GM12878 (cell line): Measurements from ENCODE around the gene STX8. TPM values are rescaled to one million over a fixed set of nuclear protein-coding genes. Genes with fewer than 3 reads are reported as not detected.

ENCODE experiments used
- ATAC-seq: fragments of 200-7000 bp; cut with Tn5 transposase; 3 replicates; pipeline ENCODE4 v1.9.1; 2020; ENCODE audit warnings: mild to moderate bottlenecking, moderate library complexity
- BruUV-seq: library from RNA; stranded (reverse); fragments of 400-500 nt; replicated peaks from 2 replicates; lab custom pipeline; 2021; lab: Mats Ljungman, UMichigan
- CTCF ChIA-PET: fragments of 300-600 bp; sonication (Branson Sonifier 250); formaldehyde crosslinking; extraction: SDS; loops from one replicate; lab custom pipeline; 2021; ENCODE audit warnings: inconsistent platforms; lab: Yijun Ruan, JAX
- POLR2A ChIA-PET: fragments of 350-600 bp; formaldehyde crosslinking; extraction: SDS; loops from one replicate; lab custom pipeline; 2021; ENCODE audit warnings: inconsistent platforms; lab: Charles Lee
- RAD21 ChIA-PET: fragments of 300-600 bp; sonication (Branson Sonifier 250); formaldehyde crosslinking; loops from one replicate; lab custom pipeline; 2023; ENCODE audit warnings: antibody characterized with exemption; ENCODE audit not compliant: unreplicated experiment; lab: Charles Lee
- SMC1A ChIA-PET: fragments of 300-600 bp; sonication (Branson Sonifier 250); formaldehyde crosslinking; loops from one replicate; lab custom pipeline; 2023; ENCODE audit not compliant: unreplicated experiment, uncharacterized antibody; lab: Charles Lee
- DNase-seq: peaks from one replicate; pipeline ENCODE4 v3.0.0-alpha.2; 2011; ENCODE audit warnings: low read depth, low spot score
- FAIRE-seq: peaks from 3 replicates; lab custom pipeline; 2011; peaks lifted over from hg19 to GRCh38; lab: Jason Lieb, UNC
- H2AFZ ChIP-seq: 2 replicates; pipeline ENCODE4 v1.6.0; 2011; ENCODE audit warnings: low read depth, low read length, control low read depth; ENCODE audit not compliant: control insufficient read depth
- H3K27ac ChIP-seq: 2 replicates; pipeline ENCODE4 v1.5.1; 2011; ENCODE audit warnings: control low read depth; ENCODE audit not compliant: control insufficient read depth, insufficient read depth
- H3K27me3 ChIP-seq, 2 experiments: replicated peaks in 1 of 2; 2 replicates each; pipeline versions ENCODE4 v1.6.0 to v1.6.1; 2011; ENCODE audit warnings: low read length in 1 of 2; ENCODE audit not compliant: control insufficient read depth in 2 of 2, insufficient read depth in 2 of 2
- H3K36me3 ChIP-seq, 2 experiments: 2 replicates each; pipeline ENCODE4 v1.5.1; 2011; ENCODE audit warnings: low read length in 1 of 2; ENCODE audit not compliant: control insufficient read depth in 2 of 2, insufficient read depth in 2 of 2
- H3K4me1 ChIP-seq: 2 replicates; pipeline ENCODE4 v1.6.1; 2011; ENCODE audit warnings: mild to moderate bottlenecking, low read length, moderate library complexity, mixed read lengths; ENCODE audit not compliant: control insufficient read depth, insufficient read depth
- H3K4me2 ChIP-seq: 2 replicates; pipeline ENCODE4 v1.6.0; 2011; ENCODE audit warnings: control low read depth; ENCODE audit not compliant: control insufficient read depth, insufficient read depth
- H3K4me3 ChIP-seq: fragments of 200-600 bp; sonication (generic); 2 replicates; pipeline ENCODE4 v1.5.1; 2016
- H3K79me2 ChIP-seq: 2 replicates; pipeline ENCODE4 v1.6.0; 2011; ENCODE audit warnings: low read length; ENCODE audit not compliant: control insufficient read depth, insufficient read depth
- H3K9ac ChIP-seq: 2 replicates; pipeline ENCODE4 v1.8.0; 2011; ENCODE audit warnings: low read length, control low read depth, mixed read lengths; ENCODE audit not compliant: control insufficient read depth, insufficient read depth
- H3K9me3 ChIP-seq: replicated peaks from 3 replicates; pipeline ENCODE4 v1.5.1; 2011; ENCODE audit warnings: mild to moderate bottlenecking, low read length; ENCODE audit not compliant: control insufficient read depth, insufficient read depth
- H4K20me1 ChIP-seq: 2 replicates; pipeline ENCODE4 v1.6.0; 2011; ENCODE audit not compliant: control insufficient read depth, insufficient read depth
- EP300 ChIP-seq, 2 experiments: fragments of 150-350 bp in 1 of 2; IDR thresholded peaks; 2 replicates each; pipeline ENCODE4 v1.6.1; 2011 to 2012; ENCODE audit warnings: low read depth in 2 of 2, low read length in 2 of 2, borderline replicate concordance in 1 of 2, improper control_type of control experiment in 1 of 2, inconsistent platforms in 1 of 2; ENCODE audit not compliant: control insufficient read depth in 1 of 2
- FOS ChIP-seq: IDR thresholded peaks from 3 replicates; pipeline ENCODE4 v1.6.1; 2011; ENCODE audit warnings: borderline replicate concordance; ENCODE audit not compliant: insufficient read length; ENCODE audit errors: extremely low read depth
- GATAD2B ChIP-seq: fragments of 450-650 bp; conservative IDR thresholded peaks from 2 replicates; pipeline ENCODE4 v1.6.1; 2017; ENCODE audit warnings: low read depth, mild to moderate bottlenecking, moderate library complexity
- KLF5 ChIP-seq: fragments of 450-650 bp; IDR thresholded peaks from 2 replicates; pipeline ENCODE4 v1.6.1; 2014; ENCODE audit warnings: mild to moderate bottlenecking; ENCODE audit not compliant: partially characterized antibody
- MEF2B ChIP-seq: fragments of 450-650 bp; IDR thresholded peaks from 2 replicates; pipeline ENCODE4 v1.6.1; 2018; ENCODE audit warnings: mild to moderate bottlenecking, moderate library complexity; ENCODE audit not compliant: partially characterized antibody, poor library complexity, severe bottlenecking
- MLLT1 ChIP-seq: fragments of 450-650 bp; IDR thresholded peaks from 2 replicates; pipeline ENCODE4 v1.6.1; 2016; ENCODE audit warnings: mild to moderate bottlenecking
- POLR2AphosphoS5 ChIP-seq: IDR thresholded peaks from 2 replicates; pipeline ENCODE4 v1.6.1; 2011; ENCODE audit warnings: mild to moderate bottlenecking, low read length, inconsistent platforms
- RB1 ChIP-seq: fragments of 450-650 bp; formaldehyde crosslinking; IDR thresholded peaks from 2 replicates; pipeline ENCODE4 v1.6.1; 2017; ENCODE audit warnings: mild to moderate bottlenecking, borderline replicate concordance
- SIN3A ChIP-seq: IDR thresholded peaks from 2 replicates; pipeline ENCODE4 v1.6.1; 2012; ENCODE audit warnings: low read depth, low read length, improper control_type of control experiment
- TCF7 ChIP-seq: IDR thresholded peaks from 2 replicates; pipeline ENCODE4 v1.6.1; 2014; ENCODE audit warnings: antibody characterized with exemption, borderline replicate concordance
- WRNIP1 ChIP-seq: IDR thresholded peaks from 2 replicates; pipeline ENCODE4 v1.6.1; 2011; ENCODE audit warnings: low read depth, low read length, improper control_type of control experiment, borderline replicate concordance
- ZNF687 ChIP-seq: fragments of 450-650 bp; IDR thresholded peaks from 2 replicates; pipeline ENCODE4 v1.6.1; 2017; ENCODE audit warnings: mild to moderate bottlenecking, moderate library complexity
- ZZZ3 ChIP-seq: IDR thresholded peaks from 2 replicates; pipeline ENCODE4 v1.6.1; 2011; ENCODE audit warnings: low read depth; ENCODE audit not compliant: control insufficient read depth, insufficient read length
- WGBS: methylation state at CpG from one replicate; pipeline ENCODE4 v1.1.6; 2016; ENCODE audit warnings: low lambda C conversion rate; ENCODE audit not compliant: insufficient replicate concordance, insufficient coverage; ENCODE audit errors: missing lambda C conversion rate; 5-methylcytosine and 5-hydroxymethylcytosine counted together
- in situ Hi-C: fragments of 300-500 bp; cut with MboI; formaldehyde crosslinking; loops from 9 replicates; pipeline ENCODE4 v1.14.3; 2018; ENCODE audit warnings: mixed read lengths
- intact Hi-C: fragments of 100-400 bp; cut with micrococcal nuclease; formaldehyde crosslinking; loops from one replicate; pipeline ENCODE4 v1.14.2; 2022; ENCODE audit not compliant: unreplicated experiment
- polyA plus RNA-seq, 11 experiments: library from polyadenylated mRNA; depleted of rRNA in 4 of 11; unstranded in 6 of 11; stranded (reverse) in 5 of 11; fragments of >200 nt; fragmentation: Nextera tagmentation in 4 of 11; fragmentation: Illumina TruSeq in 1 of 11; extraction: Ambion mirVana in 4 of 11; extraction: Trizol in 1 of 11; gene quantifications; 1 replicate in 1 of 11; 2 replicates in 10 of 11; pipeline versions ENCODE4 v1.2.1 to v1.2.3, GENCODE V29; 2011 to 2016; ENCODE audit warnings: inconsistent platforms in 2 of 11, missing spikeins in 2 of 11, low read depth in 1 of 11
- total RNA-seq, 4 experiments: library from RNA; depleted of rRNA in 3 of 4; stranded (reverse); fragments of >200 nt in 3 of 4; fragmentation: Illumina TruSeq in 1 of 4; extraction: Trizol in 1 of 4; gene quantifications; 2 replicates each; pipeline versions ENCODE4 v1.2.1 to v1.2.3, GENCODE V29; 2013 to 2021
- TF ChIP-seq, protein P1 (sequence below): fragments of 450-650 bp; IDR thresholded peaks from 2 replicates; pipeline ENCODE4 v1.6.1; 2014; ENCODE audit warnings: mild to moderate bottlenecking

The STX8 gene
- total and polyA plus RNA-seq, 10 of the 15 experiments (the other 5 are each of a cell fraction or from before 2014, with no cell fraction given) = 47.9 to 151 (median 72.9) TPM

GRCh38 chr17:9598661-9599060 is 23.0 kb upstream of the STX8 start:
- no peaks in the 10 kb centered on the region for H3K36me3 ChIP-seq
- ChIA-PET CTCF (no interaction called here), SMC1A (no interaction called here), POLR2A (no interaction called here), RAD21 (no interaction called here)
- no peaks in the 10 kb centered on the region for H4K20me1 ChIP-seq
- no peak overlapping the region for H3K4me2 ChIP-seq
- no peak overlapping the region for H3K9ac ChIP-seq
- 57% methylated on average over 4 of the region's 4 CpGs for WGBS
- no peaks in the 10 kb centered on the region for H3K4me1 ChIP-seq
- H3K27me3 ChIP-seq = no peaks in the 10 kb centered on the region
- no peak overlapping the region for H3K4me3 ChIP-seq
- intact Hi-C loops = no loop called here
- H3K79me2 ChIP-seq = no peaks in the 10 kb centered on the region
- no peak overlapping the region for H3K27ac ChIP-seq
- BruUV-seq = no TSS peak
- FAIRE-seq (no peak), DNase-seq (no peak), ATAC-seq (no peak)
- in situ Hi-C loops = no loop called here
- H3K9me3 ChIP-seq = no peaks in the 10 kb centered on the region
- H2AFZ ChIP-seq = no peak overlapping the region
- TF ChIP-seq FOS (no peak), TCF7 (no peak), GATAD2B (no peak), MLLT1 (no peak), RB1 (no peak), WRNIP1 (no peak), ZNF687 (no peak), EP300 (IDR thresholded peaks at IDR 0.05; ENCODE audit: borderline replicate concordance in 1 of 2, control insufficient read depth in 1 of 2, low read depth in 2 of 2, low read length in 2 of 2) (no peak), POLR2AphosphoS5 (no peak), KLF5 (no peak), ZZZ3 (no peak), SIN3A (no peak), MEF2B (no peak)
- TF ChIP-seq, protein P1, sequence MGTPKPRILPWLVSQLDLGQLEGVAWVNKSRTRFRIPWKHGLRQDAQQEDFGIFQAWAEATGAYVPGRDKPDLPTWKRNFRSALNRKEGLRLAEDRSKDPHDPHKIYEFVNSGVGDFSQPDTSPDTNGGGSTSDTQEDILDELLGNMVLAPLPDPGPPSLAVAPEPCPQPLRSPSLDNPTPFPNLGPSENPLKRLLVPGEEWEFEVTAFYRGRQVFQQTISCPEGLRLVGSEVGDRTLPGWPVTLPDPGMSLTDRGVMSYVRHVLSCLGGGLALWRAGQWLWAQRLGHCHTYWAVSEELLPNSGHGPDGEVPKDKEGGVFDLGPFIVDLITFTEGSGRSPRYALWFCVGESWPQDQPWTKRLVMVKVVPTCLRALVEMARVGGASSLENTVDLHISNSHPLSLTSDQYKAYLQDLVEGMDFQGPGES = no peak
